Activated CD8-positive, alpha-beta memory T cell treated with anti-CD3 and anti-CD28 coated beads, Interleukin-2, amount 50 U/mL, for 1 hour (primary cell): ENCODE results near the gene BAG1.

Experiments used
- DNase-seq: peaks from one replicate; pipeline ENCODE4 v3.0.0-alpha.2; 2020; ENCODE audit errors: extremely low read depth

BAG1 gene

DNA sequence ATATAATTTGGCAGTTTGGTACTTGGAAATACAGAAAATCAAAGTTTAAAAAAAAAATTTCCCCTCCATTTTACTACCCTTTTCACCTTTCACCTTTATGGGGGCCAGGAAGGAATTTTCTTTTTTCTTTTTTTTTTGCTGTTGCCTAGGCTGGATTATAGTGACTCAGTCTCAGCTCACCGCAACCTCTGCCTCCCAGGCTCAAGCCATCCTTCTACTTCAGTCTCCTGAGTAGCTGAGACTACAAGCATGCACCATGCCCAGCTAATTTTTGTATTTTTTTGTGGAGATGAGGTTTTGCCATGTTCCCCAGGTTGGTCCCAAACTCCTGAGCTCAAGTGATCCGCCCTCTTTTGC lies 9.4 kb upstream of the BAG1 start:
- DNase-seq, result no peak

DNA sequence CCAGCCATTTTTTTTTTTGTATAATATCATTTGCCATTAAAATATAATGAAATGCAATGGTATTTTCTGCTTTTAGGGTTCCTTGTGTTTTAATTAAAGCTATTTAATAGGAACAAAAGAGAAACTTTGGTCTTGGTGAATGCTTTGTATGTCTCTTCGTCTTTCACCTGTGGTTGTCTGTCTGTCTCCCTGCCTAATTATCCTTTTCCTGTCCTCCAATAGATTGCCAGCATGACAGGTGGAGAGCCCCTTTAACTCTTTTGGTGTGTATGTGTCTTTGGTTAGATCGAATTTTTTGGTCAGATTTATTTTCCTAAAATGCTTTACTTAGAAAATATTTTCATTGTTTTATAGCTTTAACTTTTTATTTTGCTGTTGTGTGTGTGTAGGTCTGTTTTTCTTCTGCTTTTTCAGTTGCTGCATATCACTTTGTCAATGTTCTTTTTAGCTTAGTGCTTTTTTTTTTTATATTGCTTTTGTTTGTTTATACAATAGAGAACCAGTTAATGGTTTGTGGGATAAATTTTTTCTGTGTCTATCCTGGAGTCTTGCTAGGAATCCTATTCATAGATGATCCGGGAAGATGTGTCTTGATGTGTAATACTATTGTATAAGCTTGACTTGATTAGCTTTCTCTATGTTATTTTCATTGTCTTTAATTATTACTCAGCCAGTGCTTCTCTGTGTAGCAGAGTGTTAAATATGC lies 8.9 kb upstream of the BAG1 start:
- DNase-seq, result no peak

- no peak for DNase-seq
Observed at GRCh38 chr9:33272061-33272460, 7.6 kb upstream of the BAG1 start.

DNA sequence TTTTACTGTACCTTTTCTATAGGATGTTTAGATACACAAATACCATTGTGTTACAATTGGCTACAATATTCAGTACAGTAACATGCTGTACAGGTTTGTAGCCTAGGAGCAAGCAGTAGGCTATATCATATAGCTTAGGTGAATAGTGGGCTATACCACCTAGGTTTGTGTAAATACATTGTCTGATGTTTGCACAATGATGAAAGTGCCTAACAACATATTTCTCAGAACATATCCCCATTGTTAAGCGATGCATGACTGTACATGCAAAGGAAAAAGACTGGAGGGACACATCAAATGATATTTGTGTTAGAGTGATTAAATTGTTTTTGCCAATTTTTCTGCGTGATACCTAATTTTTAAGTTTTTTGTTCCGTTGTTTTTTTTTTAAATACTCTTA lies 5.6 kb upstream of the BAG1 start:
- no peak for DNase-seq

GRCh38 chr9:33267151-33267767 lies 2.8 kb upstream of the BAG1 start:
- DNase-seq, result no peak

DNA sequence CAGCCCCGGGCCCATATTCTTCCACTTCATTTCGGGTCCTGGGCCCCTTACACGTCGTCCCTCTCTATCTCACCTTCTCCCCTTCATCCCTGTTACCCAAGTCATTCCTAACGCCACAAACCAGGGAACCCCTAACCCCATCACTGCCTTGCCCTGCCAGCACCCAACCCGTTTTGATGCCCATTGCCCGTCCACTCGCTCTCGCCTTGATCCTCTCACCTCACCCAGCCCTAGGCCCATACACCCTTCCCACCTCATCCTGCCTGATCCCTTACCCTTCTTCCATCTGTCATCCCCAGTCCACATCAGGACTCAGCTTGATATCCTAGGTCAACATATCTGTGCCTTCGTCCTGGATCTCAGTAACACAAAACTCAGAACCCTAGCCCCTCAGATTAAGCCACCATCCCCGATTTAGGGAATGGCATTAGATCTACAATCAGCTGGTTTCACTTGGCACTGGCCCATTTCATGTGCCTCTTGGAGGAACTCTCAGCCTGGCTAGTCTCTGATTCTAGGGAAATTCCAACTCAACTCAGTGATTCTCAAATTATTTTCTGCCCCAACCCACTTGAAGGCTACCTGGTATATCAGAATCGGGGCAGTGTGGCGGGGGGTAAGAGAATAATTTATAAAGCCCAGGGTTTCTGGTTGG lies 830 bp upstream of the BAG1 start:
- no peak for DNase-seq

DNA sequence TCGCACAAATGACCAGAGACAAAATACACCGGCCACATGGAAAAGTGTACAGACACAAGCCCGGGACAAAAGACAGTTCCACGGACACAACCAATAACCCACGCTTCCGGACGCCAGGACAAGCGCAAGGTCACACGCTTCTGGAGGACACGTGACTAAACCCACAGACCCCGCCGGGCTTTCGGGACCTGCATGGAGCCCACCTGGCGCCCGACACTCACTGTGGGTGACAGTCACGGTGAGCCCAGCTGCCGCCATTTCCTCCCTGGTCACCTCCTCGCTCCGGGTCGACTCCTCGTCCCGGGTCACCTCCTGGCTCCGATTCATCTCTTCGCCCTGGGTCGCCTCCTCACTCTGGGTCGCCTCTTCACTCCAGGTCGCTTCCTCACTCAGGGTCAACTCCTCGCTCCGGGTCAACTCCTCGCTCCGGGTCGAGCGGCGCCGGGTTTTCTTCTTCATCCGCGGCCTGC lies 470 bp downstream of the BAG1 start:
- no peak for DNase-seq

- DNase-seq, result no peak
Observed at GRCh38 chr9:33263131-33264002, 1.1 kb downstream of the BAG1 start.

GRCh38 chr9:33260372-33260771 lies 4.1 kb downstream of the BAG1 start:
- no peak for DNase-seq

DNA sequence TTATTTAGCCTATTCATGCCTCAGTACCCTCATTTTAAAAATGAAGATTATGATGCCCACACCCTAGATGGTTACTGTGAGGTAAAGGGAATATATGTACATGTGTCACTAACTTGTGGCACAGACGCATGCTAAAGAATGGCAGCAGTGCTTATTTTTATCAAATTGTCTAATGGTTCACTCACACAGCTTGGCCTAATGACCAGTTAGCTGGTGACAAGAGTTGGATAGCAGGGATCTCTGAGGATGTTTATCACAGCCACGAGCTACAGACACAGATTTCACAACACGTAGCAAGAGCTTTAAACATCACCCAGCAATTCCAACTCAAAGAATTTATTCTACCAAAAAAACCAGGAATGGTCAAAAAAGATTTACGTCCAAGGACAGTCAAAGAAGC lies 7.2 kb downstream of the BAG1 start:
- DNase-seq, result no peak

DNA sequence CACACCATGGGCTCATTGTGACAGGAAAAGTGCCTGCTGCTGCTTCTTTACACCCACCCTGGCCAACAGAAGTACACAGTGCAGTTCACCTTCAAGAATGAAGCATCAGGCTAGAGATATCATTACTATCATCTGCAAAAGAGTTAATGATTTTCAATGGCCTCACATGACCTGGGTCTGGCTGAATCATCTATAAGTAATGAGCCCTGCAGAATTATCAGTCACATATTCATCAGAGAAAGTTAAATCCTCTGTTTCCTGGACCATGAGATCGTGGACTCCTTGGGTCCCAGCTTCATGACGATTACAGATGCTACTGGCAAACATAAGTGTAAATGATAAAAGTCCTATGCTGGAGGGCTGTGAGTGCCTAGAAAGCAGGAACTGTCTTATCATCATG lies 8.3 kb downstream of the BAG1 start:
- no peak for DNase-seq

DNA sequence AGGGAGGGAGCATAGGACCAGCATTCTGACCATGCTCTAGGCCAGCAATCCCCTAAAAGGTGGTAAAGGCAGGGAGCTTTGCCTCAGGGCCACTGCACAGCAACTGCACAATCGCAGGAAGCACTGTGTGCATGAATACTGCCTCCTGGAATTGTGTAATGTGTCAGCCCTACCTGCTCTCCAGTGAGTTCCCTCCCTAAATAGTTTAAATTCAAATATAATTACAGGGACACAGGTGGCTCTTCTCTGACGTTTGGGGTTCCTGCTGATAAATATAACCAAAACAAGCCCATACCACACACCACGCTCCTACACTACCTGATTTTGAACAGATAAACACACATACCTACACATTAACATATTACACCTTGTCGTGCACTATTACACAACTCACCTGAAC lies 9.0 kb downstream of the BAG1 start:
- DNase-seq, result no peak

DNA sequence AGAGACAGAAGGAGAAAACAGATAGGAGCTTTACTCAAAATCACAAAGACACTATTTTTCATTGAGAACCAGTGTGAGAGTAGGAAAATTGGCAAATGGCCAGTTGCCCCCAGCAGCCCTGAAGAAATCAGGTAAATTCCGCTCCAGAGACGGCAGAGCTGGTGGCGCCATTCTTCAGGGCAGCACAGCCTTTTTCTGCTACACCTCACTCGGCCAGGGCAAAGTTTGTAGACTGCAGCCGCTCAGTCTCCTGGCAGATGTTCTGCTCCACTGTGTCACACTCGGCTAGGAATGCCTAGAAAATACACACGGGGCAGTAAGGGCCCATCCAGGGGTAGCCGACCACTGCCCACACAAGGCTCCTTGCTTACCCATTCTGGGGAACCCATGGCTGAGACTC lies 9.5 kb downstream of the BAG1 start:
- no peak for DNase-seq

DNA sequence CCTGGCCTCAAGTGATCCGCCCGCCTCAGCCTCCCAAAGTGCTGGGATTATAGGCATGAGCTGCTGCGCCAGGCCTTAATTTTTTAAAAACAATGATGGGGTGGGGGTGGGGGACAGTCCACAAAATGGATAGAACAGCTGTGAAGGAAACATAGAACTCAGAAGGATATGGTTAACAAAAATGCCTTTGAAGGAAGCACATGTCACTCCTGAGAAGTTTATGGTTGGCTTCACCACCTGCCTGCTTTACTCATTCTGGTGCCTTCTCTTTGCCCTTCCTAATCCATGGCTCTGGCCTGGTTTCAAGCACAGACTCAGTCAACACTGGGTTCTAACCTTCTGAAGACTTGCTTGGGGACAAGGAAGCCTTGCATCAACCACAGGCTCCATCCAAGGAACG lies 10.3 kb downstream of the BAG1 start:
- no peak for DNase-seq

GRCh38 chr9:33250458-33250995 lies 14.0 kb downstream of the BAG1 start:
- no peak for DNase-seq

DNA sequence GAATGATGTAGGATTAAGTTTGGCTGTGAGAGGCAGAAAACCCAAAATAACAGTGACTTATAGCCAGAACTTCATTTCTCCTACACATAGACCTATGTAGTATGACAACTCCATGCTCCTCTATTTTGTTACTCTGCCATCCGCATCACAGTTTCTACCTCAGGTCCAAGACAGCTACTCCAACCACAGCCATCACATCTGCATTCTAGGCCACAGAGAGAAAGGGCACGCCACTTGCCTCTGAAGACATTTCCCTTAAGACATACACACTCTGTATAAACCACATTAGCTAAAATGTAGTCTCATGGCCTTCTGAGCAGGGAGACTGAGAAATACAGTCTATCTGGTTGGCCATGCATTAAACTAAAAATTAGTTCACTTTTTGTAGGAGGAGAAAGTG lies 14.5 kb downstream of the BAG1 start:
- DNase-seq, result no peak

DNA sequence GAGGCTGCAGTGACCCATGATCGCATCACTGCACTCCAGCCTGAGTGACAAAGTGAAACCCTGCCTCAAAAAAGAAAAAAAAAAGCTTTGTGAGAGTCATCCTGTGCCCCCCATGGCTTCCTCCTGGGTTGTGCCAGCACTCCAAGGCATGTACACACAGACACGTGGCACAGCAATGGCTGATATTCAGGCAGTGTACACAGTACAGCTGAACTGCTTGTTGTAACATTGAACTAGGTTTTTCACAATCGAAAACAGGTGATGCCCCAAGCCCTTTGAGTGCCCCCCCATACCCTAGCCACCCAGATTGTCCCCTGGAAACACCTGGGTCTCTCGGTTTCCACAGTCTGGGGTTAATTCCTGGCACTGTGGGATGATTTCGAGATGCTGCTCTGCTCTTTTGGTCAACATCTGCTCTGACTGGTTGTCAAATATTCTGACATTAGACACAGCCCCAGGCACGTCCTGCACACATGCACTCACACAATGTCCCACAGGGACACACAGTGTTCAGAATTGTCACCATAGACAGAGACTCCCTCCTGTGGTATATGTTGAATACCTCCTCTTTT lies 15.3 kb downstream of the BAG1 start:
- no peak for DNase-seq

GRCh38 chr9:33248606-33249005 lies 15.9 kb downstream of the BAG1 start:
- no peak for DNase-seq

DNA sequence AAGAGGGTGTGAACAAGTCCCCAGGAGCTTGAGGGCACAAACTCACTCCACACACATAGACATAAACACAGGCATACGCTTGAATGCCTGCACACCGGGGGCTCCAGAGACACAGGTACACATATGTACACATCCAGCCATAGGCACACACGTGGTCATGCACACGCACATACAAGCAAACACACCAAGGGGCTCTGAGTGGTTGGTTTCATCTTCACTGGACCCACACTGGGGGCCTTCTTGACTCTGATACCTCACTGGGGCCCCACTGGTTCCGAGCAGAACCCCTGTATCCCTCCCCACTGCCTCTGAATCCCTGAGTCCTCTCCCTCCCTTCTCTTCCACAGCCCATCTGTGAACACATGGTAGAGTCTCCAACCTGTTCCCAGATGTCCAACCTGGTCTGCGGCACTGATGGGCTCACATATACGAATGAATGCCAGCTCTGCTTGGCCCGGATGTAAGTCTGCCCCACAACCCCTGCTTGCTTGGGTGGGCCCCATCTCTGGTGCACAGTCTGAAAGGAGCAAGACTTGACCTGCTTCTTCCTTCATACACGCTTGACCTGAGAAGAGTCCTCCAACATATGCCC lies 18.1 kb downstream of the BAG1 start:
- no peak for DNase-seq

GRCh38 chr9:33245341-33245740 lies 19.2 kb downstream of the BAG1 start:
- DNase-seq, result no peak

DNA sequence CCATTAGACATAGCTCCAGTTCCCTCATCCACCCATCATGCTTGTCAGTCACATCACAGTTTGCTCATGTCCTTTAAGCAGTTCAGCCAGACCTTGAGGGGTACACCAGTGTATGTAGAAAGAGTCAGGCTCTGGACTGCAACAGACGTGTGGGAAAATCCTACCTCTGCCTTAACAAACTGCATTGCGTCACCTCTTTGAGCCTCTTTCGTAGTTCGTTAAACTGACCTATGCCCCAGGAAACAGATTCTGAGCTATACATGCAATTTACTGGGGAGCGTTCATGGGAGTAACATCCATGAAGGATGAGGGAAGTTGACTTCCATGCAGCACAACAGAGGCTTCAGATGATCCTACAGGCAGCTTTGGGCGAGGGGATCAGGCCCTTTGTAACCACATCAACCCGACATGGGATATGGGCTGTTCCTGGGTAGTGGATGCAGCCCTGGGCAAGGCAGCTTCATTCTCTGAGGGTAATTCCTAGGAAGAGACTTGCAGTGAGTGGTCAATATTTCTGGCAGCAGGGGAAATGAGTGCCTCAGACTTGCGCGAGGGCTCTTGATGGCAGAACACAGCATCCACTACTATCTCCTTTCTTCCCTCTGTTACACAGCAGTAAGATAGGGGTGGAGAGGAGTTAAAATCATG lies 20.2 kb downstream of the BAG1 start:
- no peak for DNase-seq
